Calu3 (cell line): Measurements from ENCODE around the gene NLGN1. TPM values are rescaled to one million over a fixed set of nuclear protein-coding genes. Genes with fewer than 3 reads are reported as not detected.

Experiments
- BruUV-seq: library from RNA; stranded (reverse); fragments of 400-500 nt; replicated peaks from 2 replicates; lab custom pipeline; 2021; lab: Mats Ljungman, UMichigan
- CTCF ChIA-PET: fragments of 300-600 bp; sonication (Branson Sonifier 250); formaldehyde crosslinking; loops from one replicate; lab custom pipeline; 2022; ENCODE audit warnings: antibody characterized with exemption; lab: Charles Lee
- DNase-seq: peaks from one replicate; pipeline ENCODE4 v3.0.0; 2022
- H3K27ac Mint-ChIP-seq: one replicate; pipeline ENCODE4 v1.8.0; 2022; ENCODE audit warnings: mixed read lengths; ENCODE audit not compliant: unreplicated experiment
- H3K27me3 Mint-ChIP-seq: one replicate; pipeline ENCODE4 v1.8.0; 2022; ENCODE audit warnings: mixed read lengths; ENCODE audit not compliant: unreplicated experiment
- H3K36me3 Mint-ChIP-seq: one replicate; pipeline ENCODE4 v1.8.0; 2022; ENCODE audit warnings: mild to moderate bottlenecking, moderate library complexity, mixed read lengths; ENCODE audit not compliant: insufficient read depth, unreplicated experiment
- H3K4me1 Mint-ChIP-seq: one replicate; pipeline ENCODE4 v1.8.0; 2022; ENCODE audit warnings: mild to moderate bottlenecking, low read depth, mixed read lengths; ENCODE audit not compliant: unreplicated experiment
- H3K4me3 Mint-ChIP-seq: one replicate; pipeline ENCODE4 v1.8.0; 2022; ENCODE audit warnings: mild to moderate bottlenecking, low read depth, moderate library complexity, mixed read lengths; ENCODE audit not compliant: unreplicated experiment
- H3K9me3 Mint-ChIP-seq: one replicate; pipeline ENCODE4 v1.8.0; 2022; ENCODE audit warnings: low read depth, mixed read lengths; ENCODE audit not compliant: unreplicated experiment
- intact Hi-C: fragments of 100-400 bp; cut with micrococcal nuclease; formaldehyde crosslinking; loops from one replicate; pipeline ENCODE4 v1.10.0; 2022; ENCODE audit not compliant: unreplicated experiment
- total RNA-seq: library from RNA; stranded (reverse); gene quantifications from 2 replicates; pipeline ENCODE4 v1.2.3, GENCODE V29; 2022
- TF ChIP-seq, protein P1 (sequence below): fragments of 200-600 bp; IDR thresholded peaks from one replicate; pipeline ENCODE4 v1.8.0; 2022; ENCODE audit warnings: antibody characterized with exemption; ENCODE audit not compliant: unreplicated experiment

The NLGN1 gene
- total RNA-seq, 1 experiment from 2014 or later: 2.6 TPM

DNA sequence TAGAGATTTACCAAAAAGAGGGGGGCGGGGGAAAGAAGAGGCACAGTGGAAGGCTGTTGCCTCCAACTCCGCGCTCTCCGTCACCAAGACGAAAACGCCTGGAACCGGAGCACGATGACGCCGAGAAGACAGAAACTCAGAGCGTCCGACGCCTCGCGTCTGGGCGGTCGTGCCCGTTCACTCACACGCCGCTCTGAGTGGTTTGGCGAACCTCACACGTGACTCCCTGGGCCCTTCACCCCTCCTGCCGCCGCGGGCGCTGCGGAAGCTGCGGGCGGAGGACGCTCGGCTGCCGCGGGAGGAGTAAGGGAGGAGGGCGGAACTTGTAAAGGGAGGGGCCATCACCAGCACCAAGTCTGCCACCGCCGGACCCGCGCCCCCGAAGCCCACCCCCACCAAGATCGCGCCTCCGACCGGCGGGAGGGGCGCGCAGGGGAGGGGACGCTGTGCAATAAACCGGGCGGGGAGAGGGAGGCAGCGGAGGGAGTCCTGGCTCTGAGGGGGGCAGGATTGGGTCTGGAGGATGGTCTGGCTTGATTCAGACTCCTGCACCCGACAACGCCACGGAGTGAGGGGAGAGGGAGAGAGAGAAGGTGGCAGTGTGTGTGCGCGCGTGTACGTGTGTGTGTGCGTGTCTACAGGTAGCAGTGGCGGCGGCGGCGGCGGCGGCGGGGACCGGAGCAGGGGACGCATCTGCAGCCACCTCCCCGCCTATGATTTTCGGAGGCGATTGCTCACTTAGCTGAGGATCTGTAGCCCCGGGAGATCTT lies 1.9 kb upstream of the NLGN1 start:
- peak overlapping the region; percentile 95 for H3K27ac Mint-ChIP-seq
- H3K27me3 Mint-ChIP-seq: peaks cover 28% of the 10 kb centered on the region
- no peaks in the 10 kb centered on the region for H3K9me3 Mint-ChIP-seq
- intact Hi-C loops: loop anchor here (5.0 to 10.0 kb wide), 3 partner anchors 173 to 411 kb away; no protein-coding TSS in a partner anchor
- CTCF ChIA-PET: interaction anchor here (0.6 to 1.9 kb wide), 4 partner anchors 8 to 194 kb away, joined by 3 to 4 read pairs (median 4); no protein-coding TSS in a partner anchor
- TF ChIP-seq, protein P1, sequence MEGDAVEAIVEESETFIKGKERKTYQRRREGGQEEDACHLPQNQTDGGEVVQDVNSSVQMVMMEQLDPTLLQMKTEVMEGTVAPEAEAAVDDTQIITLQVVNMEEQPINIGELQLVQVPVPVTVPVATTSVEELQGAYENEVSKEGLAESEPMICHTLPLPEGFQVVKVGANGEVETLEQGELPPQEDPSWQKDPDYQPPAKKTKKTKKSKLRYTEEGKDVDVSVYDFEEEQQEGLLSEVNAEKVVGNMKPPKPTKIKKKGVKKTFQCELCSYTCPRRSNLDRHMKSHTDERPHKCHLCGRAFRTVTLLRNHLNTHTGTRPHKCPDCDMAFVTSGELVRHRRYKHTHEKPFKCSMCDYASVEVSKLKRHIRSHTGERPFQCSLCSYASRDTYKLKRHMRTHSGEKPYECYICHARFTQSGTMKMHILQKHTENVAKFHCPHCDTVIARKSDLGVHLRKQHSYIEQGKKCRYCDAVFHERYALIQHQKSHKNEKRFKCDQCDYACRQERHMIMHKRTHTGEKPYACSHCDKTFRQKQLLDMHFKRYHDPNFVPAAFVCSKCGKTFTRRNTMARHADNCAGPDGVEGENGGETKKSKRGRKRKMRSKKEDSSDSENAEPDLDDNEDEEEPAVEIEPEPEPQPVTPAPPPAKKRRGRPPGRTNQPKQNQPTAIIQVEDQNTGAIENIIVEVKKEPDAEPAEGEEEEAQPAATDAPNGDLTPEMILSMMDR: no peak
- peaks cover 23% of the 10 kb centered on the region for H3K4me1 Mint-ChIP-seq
- peaks cover 37% of the 10 kb centered on the region for H3K36me3 Mint-ChIP-seq
- DNase-seq: peak; percentile 88
- peak overlapping the region; percentile 77 for H3K4me3 Mint-ChIP-seq
- BruUV-seq: TSS peak; percentile 91

DNA sequence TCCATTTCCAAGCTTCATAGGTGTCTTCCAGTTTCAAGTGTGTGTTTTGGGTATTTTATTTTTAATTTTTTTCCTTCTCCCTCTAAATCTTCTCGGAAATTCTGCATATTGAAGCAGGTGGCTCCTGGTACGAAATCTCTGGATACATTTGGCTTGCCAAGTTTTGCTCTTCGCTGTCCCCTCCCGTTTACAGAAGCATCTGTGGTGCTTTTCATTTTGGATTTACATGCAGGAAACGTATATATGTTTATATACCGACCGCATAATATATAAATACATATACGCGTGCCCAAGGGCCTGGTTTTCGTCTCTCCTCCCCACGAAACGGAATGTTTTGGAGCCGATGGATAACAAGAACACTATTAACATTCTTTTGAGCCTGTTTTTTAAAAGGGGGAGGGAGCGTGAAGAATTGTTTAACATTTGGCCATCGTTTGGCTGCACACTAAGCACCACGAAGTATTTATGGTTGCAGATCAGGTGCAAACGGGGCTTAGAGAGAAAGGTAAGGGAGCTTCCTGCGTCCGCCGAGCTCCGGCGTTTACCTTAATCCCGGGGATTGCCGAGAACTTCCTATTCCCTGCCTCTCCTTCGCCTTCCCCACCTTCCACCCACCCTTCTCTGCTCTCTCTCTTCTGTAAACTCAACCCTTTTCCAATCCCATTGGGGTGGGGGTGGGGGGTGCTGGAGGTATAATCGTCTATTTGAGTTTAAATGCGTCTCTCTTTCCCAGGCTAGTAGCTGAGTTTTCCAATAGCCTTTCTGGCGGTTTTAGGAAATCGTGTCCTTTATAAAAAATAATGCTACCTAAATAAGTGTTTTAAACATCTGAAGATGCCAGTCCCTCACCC lies 1.1 kb upstream of the NLGN1 start:
- H3K27me3 Mint-ChIP-seq: peaks cover 35% of the 10 kb centered on the region
- H3K27ac Mint-ChIP-seq: peak overlapping the region; percentile 95
- no TSS peak for BruUV-seq
- intact Hi-C loops: loop anchor here (5.0 to 10.0 kb wide), 3 partner anchors 174 to 412 kb away; no protein-coding TSS in a partner anchor
- TF ChIP-seq, protein P1: no peak
- CTCF ChIA-PET: interaction anchor here (0.6 to 1.9 kb wide), 4 partner anchors 15 to 561 kb away, joined by 3 to 6 read pairs (median 4); no protein-coding TSS in a partner anchor
- peak overlapping the region; percentile 77 for H3K4me3 Mint-ChIP-seq
- no peaks in the 10 kb centered on the region for H3K9me3 Mint-ChIP-seq
- H3K4me1 Mint-ChIP-seq: peaks cover 23% of the 10 kb centered on the region
- peaks cover 37% of the 10 kb centered on the region for H3K36me3 Mint-ChIP-seq
- DNase-seq: peak; percentile 28

GRCh38 chr3:173398111-173398479 lies 551 bp downstream of the NLGN1 start:
- CTCF ChIA-PET: interaction anchor here (1.8 kb wide), 1 partner anchor 155 kb away, joined by 6 read pairs; no protein-coding TSS in a partner anchor
- Mint-ChIP-seq H3K27ac (peak overlapping the region; percentile 2), H3K4me3 (peak overlapping the region; percentile 77), H3K4me1 (peaks cover 23% of the 10 kb centered on the region), H3K36me3 (peaks cover 37% of the 10 kb centered on the region), H3K27me3 (peaks cover 35% of the 10 kb centered on the region), H3K9me3 (no peaks in the 10 kb centered on the region)
- DNase-seq: no peak
- intact Hi-C loops: loop anchor here (5.0 to 10.0 kb wide), 3 partner anchors 176 to 413 kb away; no protein-coding TSS in a partner anchor
- TF ChIP-seq, protein P1: no peak
- no TSS peak for BruUV-seq

GRCh38 chr3:173399044-173399443 lies 1.5 kb downstream of the NLGN1 start:
- CTCF ChIA-PET: no interaction called here
- intact Hi-C loops: loop anchor here (5.0 to 10.0 kb wide), 3 partner anchors 177 to 414 kb away; no protein-coding TSS in a partner anchor
- Mint-ChIP-seq H3K4me1 (peaks cover 23% of the 10 kb centered on the region), H3K9me3 (no peaks in the 10 kb centered on the region), H3K4me3 (no peak overlapping the region), H3K27ac (no peak overlapping the region), H3K27me3 (peaks cover 35% of the 10 kb centered on the region), H3K36me3 (peaks cover 37% of the 10 kb centered on the region)
- TF ChIP-seq, protein P1: no peak
- BruUV-seq: no TSS peak
- no peak for DNase-seq
